ENCODE data around the gene SOBP. TPM values are rescaled to one million over a fixed set of nuclear protein-coding genes. Genes with fewer than 3 reads are reported as not detected.
"Not testable (repeated sequence)": the region's sequence is repeated elsewhere in the genome, so short reads cannot be mapped to it uniquely, and the experiment has no call there.

Gene SOBP
- total RNA-seq, 2 donors from 2014 or later, result 0.06 TPM; not detected in 1

DNA sequence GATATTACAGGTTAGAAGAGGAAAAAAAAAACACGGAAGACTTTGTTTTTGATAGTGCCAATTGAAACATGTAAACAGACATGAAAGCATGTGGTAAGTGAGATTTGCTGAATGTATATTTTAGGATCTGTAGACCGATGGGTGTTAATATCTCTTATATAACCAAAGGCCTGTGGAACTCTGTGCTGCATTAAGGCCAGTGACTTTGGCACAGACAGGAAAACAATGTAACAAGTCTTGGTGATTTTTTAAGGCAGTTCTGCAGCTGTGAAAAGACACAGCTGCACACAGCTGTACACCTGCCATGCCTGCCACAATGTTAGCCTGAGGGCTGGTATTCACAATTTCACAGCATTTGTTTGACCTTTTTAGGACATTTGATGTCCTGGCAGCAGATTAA is 6.1 kb downstream of the SOBP start:
- no peak for ATAC-seq (replicated peaks)
- Mint-ChIP-seq H3K27me3 (peaks cover 10% of the 10 kb centered on the region), H3K27ac (no peak overlapping the region), H3K4me1 (peaks cover 5% of the 10 kb centered on the region), H3K4me3 (no peak overlapping the region), H3K36me3 (ENCODE audit: low read depth) (no peaks in the 10 kb centered on the region), H3K9me3 (no peaks in the 10 kb centered on the region)

- Mint-ChIP-seq H3K4me1 (no peaks in the 10 kb centered on the region), H3K36me3 (ENCODE audit: low read depth) (no peaks in the 10 kb centered on the region), H3K9me3 (no peaks in the 10 kb centered on the region), H3K27me3 (peaks cover 18% of the 10 kb centered on the region), H3K27ac (no peak overlapping the region), H3K4me3 (no peak overlapping the region)
- ATAC-seq (replicated peaks), result no peak
Observed at GRCh38 chr6:107496892-107497684, 7.2 kb downstream of the SOBP start.

- Mint-ChIP-seq H3K4me3 (no peak overlapping the region), H3K27me3 (peaks cover 24% of the 10 kb centered on the region), H3K9me3 (no peaks in the 10 kb centered on the region), H3K4me1 (no peaks in the 10 kb centered on the region), H3K27ac (no peak overlapping the region), H3K36me3 (ENCODE audit: low read depth) (no peaks in the 10 kb centered on the region)
- no peak for ATAC-seq (replicated peaks)
Observed at GRCh38 chr6:107504270-107505026, 14.5 kb downstream of the SOBP start.

- no peak overlapping the region for H3K27ac Mint-ChIP-seq
- no peak overlapping the region for H3K4me3 Mint-ChIP-seq
- ATAC-seq (replicated peaks), result no peak
- H3K9me3 Mint-ChIP-seq, result no peaks in the 10 kb centered on the region
- H3K4me1 Mint-ChIP-seq, result no peaks in the 10 kb centered on the region
- H3K27me3 Mint-ChIP-seq, result peaks cover 24% of the 10 kb centered on the region
- no peaks in the 10 kb centered on the region for H3K36me3 Mint-ChIP-seq (ENCODE audit: low read depth)
Observed at GRCh38 chr6:107506145-107506544, 16.2 kb downstream of the SOBP start.

DNA sequence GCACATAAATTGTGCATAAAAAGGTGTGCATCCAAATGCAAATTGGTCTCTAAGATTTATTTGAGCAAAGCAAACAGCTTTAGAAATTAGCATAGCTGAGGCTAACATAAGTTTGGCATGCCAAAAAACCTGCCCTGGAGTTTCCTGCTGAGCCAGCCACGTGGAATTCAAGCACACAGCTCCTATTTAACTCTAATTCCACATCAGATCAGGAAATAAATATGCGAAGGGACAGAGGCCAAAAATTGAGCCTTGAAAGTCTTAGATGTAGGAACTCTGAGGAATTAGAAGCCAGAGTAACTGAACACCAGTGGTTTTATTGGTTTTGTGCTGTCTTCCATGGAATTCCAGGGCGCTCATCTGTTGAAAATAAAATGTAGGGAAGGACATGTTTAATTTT is 19.6 kb downstream of the SOBP start:
- Mint-ChIP-seq H3K27me3 (peaks cover 11% of the 10 kb centered on the region), H3K4me1 (no peaks in the 10 kb centered on the region), H3K4me3 (no peak overlapping the region), H3K27ac (no peak overlapping the region), H3K9me3 (no peaks in the 10 kb centered on the region), H3K36me3 (ENCODE audit: low read depth) (no peaks in the 10 kb centered on the region)
- no peak for ATAC-seq (replicated peaks)

DNA sequence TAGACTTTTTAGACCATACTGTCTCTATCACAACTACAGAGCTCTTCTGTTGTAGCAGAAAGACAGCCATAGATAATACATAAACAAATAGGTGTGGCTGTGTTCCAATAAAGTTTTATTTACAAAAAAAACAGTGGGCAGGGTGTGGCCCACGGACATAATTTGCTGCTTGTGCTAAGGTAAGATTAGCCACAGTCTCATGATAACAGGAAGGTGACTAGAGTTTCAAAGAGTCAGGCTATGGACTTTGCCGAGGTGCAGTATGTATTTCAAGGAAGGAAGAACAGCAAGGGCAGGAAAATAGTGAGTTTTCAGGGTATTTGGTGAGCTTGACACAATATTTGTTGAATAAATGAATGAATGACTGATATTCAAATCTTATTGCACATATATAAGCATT is 20.2 kb downstream of the SOBP start:
- Mint-ChIP-seq H3K27ac (no peak overlapping the region), H3K9me3 (no peaks in the 10 kb centered on the region), H3K4me3 (no peak overlapping the region), H3K27me3 (peaks cover 11% of the 10 kb centered on the region), H3K4me1 (no peaks in the 10 kb centered on the region), H3K36me3 (ENCODE audit: low read depth) (no peaks in the 10 kb centered on the region)
- ATAC-seq (replicated peaks), result no peak

- no peaks in the 10 kb centered on the region for H3K4me1 Mint-ChIP-seq
- H3K27ac Mint-ChIP-seq, result no peak overlapping the region
- ATAC-seq (replicated peaks), result no peak
- H3K4me3 Mint-ChIP-seq, result no peak overlapping the region
- no peaks in the 10 kb centered on the region for H3K36me3 Mint-ChIP-seq (ENCODE audit: low read depth)
- H3K27me3 Mint-ChIP-seq, result peaks cover 11% of the 10 kb centered on the region
- H3K9me3 Mint-ChIP-seq, result no peaks in the 10 kb centered on the region
Observed at GRCh38 chr6:107511511-107511993, 21.6 kb downstream of the SOBP start.

- Mint-ChIP-seq H3K27me3 (peaks cover 9% of the 10 kb centered on the region), H3K36me3 (ENCODE audit: low read depth) (no peaks in the 10 kb centered on the region), H3K9me3 (no peaks in the 10 kb centered on the region), H3K4me1 (no peaks in the 10 kb centered on the region), H3K27ac (no peak overlapping the region), H3K4me3 (no peak overlapping the region)
- no peak for ATAC-seq (replicated peaks)
Observed at GRCh38 chr6:107513214-107513613, 23.3 kb downstream of the SOBP start.

DNA sequence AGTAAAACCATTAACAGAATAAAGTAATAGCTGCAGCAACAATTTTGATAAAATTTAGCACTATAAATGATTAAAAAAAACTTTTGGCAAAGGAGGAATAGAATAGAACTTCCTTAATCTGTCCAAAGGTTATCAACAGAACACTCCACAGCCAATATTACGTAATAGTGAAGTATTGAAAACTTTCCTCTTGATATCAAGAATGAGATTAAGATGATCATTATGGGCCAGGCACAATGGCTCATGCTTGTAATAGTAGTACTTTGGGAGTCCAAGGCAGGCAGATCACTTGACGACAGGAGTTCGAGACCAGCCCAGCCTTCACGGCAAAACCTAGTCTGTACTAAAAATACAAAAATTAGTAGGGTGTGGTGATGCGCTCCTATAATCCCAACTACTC is 26.0 kb downstream of the SOBP start:
- Mint-ChIP-seq H3K4me3 (no peak overlapping the region), H3K9me3 (no peaks in the 10 kb centered on the region), H3K4me1 (no peaks in the 10 kb centered on the region), H3K36me3 (ENCODE audit: low read depth) (no peaks in the 10 kb centered on the region), H3K27ac (no peak overlapping the region), H3K27me3 (peaks cover 5% of the 10 kb centered on the region)
- no peak for ATAC-seq (replicated peaks)

DNA sequence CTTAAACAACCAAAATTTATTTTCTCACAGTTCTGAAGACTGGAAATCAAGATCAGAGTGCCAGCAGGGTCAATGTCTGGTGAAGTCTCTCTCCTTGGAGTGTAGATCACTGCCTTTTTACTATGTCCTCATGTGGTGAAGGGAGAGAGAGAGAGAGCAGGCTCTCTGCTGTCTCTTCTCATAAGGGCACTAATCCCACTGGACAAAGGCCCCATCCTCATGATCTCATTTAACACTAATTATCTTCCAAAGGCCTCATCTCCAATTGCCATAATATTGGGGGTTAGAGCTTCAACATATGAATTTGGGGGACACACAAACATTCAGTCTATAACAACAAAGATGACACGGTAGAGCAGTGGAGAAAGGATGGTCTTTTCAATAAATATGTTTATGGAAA is 27.4 kb downstream of the SOBP start:
- Mint-ChIP-seq H3K27me3 (peaks cover 7% of the 10 kb centered on the region), H3K36me3 (ENCODE audit: low read depth) (no peaks in the 10 kb centered on the region), H3K9me3 (no peaks in the 10 kb centered on the region), H3K4me1 (no peaks in the 10 kb centered on the region), H3K4me3 (no peak overlapping the region), H3K27ac (no peak overlapping the region)
- no peak for ATAC-seq (replicated peaks)

DNA sequence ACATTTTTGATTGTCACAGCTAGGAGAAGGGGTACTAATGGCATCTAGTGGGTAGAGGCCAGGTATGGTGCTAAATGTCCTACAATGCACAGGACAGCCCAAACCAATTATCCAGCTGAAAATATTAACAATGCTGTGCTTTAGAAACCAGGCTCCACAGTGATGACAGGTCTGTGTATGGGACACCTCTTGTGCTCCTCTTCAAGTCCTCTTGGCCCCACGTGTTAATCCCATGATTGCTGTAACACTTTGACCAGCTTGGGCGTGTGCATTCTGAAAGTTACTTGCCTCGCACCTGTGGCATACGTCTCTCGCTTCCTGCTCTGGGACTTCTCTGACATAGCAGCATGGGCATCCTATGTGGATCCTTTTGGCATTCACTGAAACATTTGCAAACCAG is 29.3 kb downstream of the SOBP start:
- not testable (repeated sequence) for H3K27me3 Mint-ChIP-seq; H3K27ac Mint-ChIP-seq; ATAC-seq (replicated peaks); H3K4me1 Mint-ChIP-seq; H3K9me3 Mint-ChIP-seq; H3K36me3 Mint-ChIP-seq (ENCODE audit: low read depth); H3K4me3 Mint-ChIP-seq

GRCh38 chr6:107520706-107521105 is 30.8 kb downstream of the SOBP start:
- not testable (repeated sequence) for H3K36me3 Mint-ChIP-seq (ENCODE audit: low read depth); H3K4me3 Mint-ChIP-seq; H3K4me1 Mint-ChIP-seq; H3K27ac Mint-ChIP-seq; H3K27me3 Mint-ChIP-seq; ATAC-seq (replicated peaks); H3K9me3 Mint-ChIP-seq

- no peak overlapping the region for H3K27ac Mint-ChIP-seq
- no peak overlapping the region for H3K4me3 Mint-ChIP-seq
- H3K36me3 Mint-ChIP-seq (ENCODE audit: low read depth), result no peaks in the 10 kb centered on the region
- H3K4me1 Mint-ChIP-seq, result no peaks in the 10 kb centered on the region
- no peak for ATAC-seq (replicated peaks)
- H3K9me3 Mint-ChIP-seq, result no peaks in the 10 kb centered on the region
- H3K27me3 Mint-ChIP-seq, result peaks cover 11% of the 10 kb centered on the region
Observed at GRCh38 chr6:107523054-107523791, 33.3 kb downstream of the SOBP start.

- Mint-ChIP-seq H3K36me3 (ENCODE audit: low read depth) (no peaks in the 10 kb centered on the region), H3K4me3 (no peak overlapping the region), H3K27ac (no peak overlapping the region), H3K9me3 (no peaks in the 10 kb centered on the region), H3K4me1 (no peaks in the 10 kb centered on the region), H3K27me3 (peaks cover 11% of the 10 kb centered on the region)
- ATAC-seq (replicated peaks), result no peak
Observed at GRCh38 chr6:107523794-107524193, 33.9 kb downstream of the SOBP start.
